ENCODE results near the gene NRDC. TPM values are rescaled to one million over a fixed set of nuclear protein-coding genes. Genes with fewer than 3 reads are reported as not detected.

NRDC gene
- total and polyA plus RNA-seq, 9 of the 15 experiments (the other 6 are each of a cell fraction or from before 2014, with no cell fraction given), result 102 to 371 (median 201) TPM

GRCh38 chr1:51840182-51840581, 38.3 kb downstream of the NRDC start (continued):
- TF ChIP-seq NR2C1 (IDR thresholded peaks at IDR 0.05) (no peak), NR2C1 (tag; IDR thresholded peaks at IDR 0.05) (no peak), EZH2 (IDR thresholded peaks at IDR 0.05; ENCODE audit: borderline replicate concordance, low read depth, low read length) (no peak), HMGXB4 (CRISPR knock-in tag; IDR thresholded peaks at IDR 0.05) (no peak), ZNF165 (CRISPR knock-in tag; IDR thresholded peaks at IDR 0.05; ENCODE audit: borderline replicate concordance) (no peak), CREB3 (tag; conservative IDR thresholded peaks at IDR 0.05; ENCODE audit: low read depth) (no peak), GATA2 (CRISPR knock-in tag; IDR thresholded peaks at IDR 0.05) (no peak), CBX3 (IDR thresholded peaks at IDR 0.05; ENCODE audit: borderline replicate concordance in 1 of 2, low read length in 2 of 2) (no peak), ASH1L (IDR thresholded peaks at IDR 0.05; ENCODE audit: borderline replicate concordance, low read depth, partially characterized antibody) (no peak), CHAMP1 (IDR thresholded peaks at IDR 0.05) (no peak), USF2 (CRISPR knock-in tag; IDR thresholded peaks at IDR 0.05) (no peak)
